LNCAP (cell line): ENCODE measurements around the gene KAT5.

Experiments
- TF ChIP-seq, protein P1 (sequence below): fragments of 450-650 bp; IDR thresholded peaks from 2 replicates; pipeline ENCODE4 v1.5.1; 2017; ENCODE audit warnings: mild to moderate bottlenecking

The KAT5 gene

DNA sequence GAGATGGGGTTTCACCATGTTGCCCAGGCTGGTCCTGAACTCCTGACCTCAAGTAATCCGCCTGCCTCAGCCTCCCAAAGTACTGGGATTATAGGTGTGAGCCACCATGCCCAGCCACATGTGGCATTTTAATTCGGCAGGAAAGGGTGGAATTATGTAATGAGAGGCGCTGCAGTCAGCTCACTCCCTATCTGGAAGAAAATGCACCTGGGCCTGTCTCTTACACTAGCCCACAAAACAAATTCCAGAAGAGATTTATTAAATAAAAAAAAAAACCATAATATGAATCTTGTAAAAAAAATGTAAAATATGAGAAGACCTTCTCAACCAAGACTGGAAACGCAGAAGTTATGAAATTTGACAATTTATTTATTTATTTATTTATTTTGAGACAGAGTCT is 8.2 kb upstream of the KAT5 start:
- TF ChIP-seq, protein P1, sequence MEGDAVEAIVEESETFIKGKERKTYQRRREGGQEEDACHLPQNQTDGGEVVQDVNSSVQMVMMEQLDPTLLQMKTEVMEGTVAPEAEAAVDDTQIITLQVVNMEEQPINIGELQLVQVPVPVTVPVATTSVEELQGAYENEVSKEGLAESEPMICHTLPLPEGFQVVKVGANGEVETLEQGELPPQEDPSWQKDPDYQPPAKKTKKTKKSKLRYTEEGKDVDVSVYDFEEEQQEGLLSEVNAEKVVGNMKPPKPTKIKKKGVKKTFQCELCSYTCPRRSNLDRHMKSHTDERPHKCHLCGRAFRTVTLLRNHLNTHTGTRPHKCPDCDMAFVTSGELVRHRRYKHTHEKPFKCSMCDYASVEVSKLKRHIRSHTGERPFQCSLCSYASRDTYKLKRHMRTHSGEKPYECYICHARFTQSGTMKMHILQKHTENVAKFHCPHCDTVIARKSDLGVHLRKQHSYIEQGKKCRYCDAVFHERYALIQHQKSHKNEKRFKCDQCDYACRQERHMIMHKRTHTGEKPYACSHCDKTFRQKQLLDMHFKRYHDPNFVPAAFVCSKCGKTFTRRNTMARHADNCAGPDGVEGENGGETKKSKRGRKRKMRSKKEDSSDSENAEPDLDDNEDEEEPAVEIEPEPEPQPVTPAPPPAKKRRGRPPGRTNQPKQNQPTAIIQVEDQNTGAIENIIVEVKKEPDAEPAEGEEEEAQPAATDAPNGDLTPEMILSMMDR: no peak

DNA sequence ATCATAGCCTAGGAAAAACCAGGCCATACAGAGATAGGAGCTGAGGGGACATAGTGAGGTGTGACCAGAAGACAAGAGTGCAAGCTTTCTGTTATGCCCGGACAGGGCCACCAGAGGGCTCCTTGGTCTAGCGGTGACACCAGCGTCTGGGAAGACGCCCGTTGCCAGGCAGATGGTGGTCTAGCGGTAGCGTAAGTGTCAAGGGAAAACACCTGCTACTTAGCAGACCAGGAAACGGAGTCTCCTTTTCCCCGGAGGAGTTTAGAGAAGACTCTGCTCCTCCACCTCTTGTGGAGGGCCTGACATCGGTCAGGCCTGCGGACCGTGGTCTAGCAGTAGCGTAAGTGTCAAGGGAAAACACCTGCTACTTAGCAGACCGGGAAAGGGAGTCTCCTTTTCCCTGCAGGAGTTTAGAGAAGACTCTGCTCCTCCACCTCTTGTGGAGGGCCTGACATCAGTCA is 5.7 kb upstream of the KAT5 start:
- TF ChIP-seq, protein P1: peak; percentile 60; the same call in 1 of the 2 replicates

DNA sequence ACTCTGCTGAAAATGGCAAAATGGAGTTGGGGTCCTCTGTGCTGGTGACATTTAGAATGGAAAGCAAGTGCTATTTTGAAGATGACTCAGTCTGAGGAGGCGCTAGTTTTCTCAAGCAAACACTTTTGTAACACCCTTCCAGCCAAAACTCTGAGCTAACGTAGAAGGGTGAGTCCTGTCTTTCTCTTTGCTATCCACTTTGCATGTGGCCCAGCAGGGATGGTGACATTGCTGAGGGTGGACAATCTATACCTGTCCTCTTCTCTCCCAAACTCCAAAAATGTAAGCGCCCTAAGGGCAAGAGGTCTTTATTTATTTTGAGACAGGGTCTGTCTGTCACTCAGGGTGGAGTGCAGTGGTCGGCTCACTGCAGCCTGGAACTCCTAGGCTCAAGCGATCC is 3.6 kb upstream of the KAT5 start:
- TF ChIP-seq, protein P1: no peak

DNA sequence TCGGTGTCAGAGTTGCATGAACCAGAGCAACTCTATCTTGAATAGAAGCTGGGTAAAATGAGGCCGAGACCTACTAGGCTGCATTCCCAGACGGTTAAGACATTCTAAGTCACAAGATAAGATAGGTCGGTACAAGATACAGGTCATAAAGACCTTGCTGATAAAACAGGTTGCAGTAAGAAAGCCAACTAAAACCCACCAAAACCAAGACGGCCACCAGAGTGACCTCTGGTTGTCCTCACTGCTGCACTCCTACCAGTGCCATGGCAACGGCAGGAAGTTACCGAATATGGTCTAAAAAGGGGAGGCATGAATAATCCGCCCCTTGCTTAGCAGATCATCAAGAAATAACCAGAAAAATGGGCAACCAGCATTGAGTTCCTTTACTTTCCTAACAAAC is 2.4 kb upstream of the KAT5 start:
- TF ChIP-seq, protein P1: no peak

- TF ChIP-seq, protein P1: no peak
These were observed 1.6 kb upstream of the KAT5 start for GRCh38 chr11:65710421-65710820.

- TF ChIP-seq, protein P1: no peak
These were observed 603 bp downstream of the KAT5 start for GRCh38 chr11:65712633-65713076.

- TF ChIP-seq, protein P1: no peak
These were observed 1.3 kb downstream of the KAT5 start for GRCh38 chr11:65713212-65713969.
